ENCODE data around the gene RASAL2. TPM values are rescaled to one million over a fixed set of nuclear protein-coding genes. Genes with fewer than 3 reads are reported as not detected.

RASAL2 gene
- total RNA-seq, 1 experiment from 2014 or later, result 31.6 TPM

- H3K4me3 ChIP-seq (ENCODE audit: low read depth in 2 of 2, low read length in 2 of 2), result peak overlapping the region in 1 of 2 experiments; percentile 7; a peak in 1 of 4 replicates
- no peaks in the 10 kb centered on the region for H3K9me3 ChIP-seq (ENCODE audit: control insufficient read depth, insufficient read depth, low read depth, low read length)
- BruUV-seq (replicated peaks), result no TSS peak
- no peaks in the 10 kb centered on the region for H3K36me3 ChIP-seq (ENCODE audit: control insufficient read depth, insufficient read depth, low read length)
- in situ Hi-C loops (cut with HindIII; ENCODE audit: low pct_unique_long_range_greater_than_20kb, low sequenced_read_pairs), result no loop called here
- TF ChIP-seq POLR2AphosphoS5 (IDR thresholded peaks at IDR 0.05; ENCODE audit: low read depth, low read length), result no peak
- peak overlapping the region; percentile 35 for H3K27ac ChIP-seq (ENCODE audit: low read length)
- CTCF ChIA-PET, result no interaction called here
- intact Hi-C loops (cut with micrococcal nuclease; ENCODE audit: unreplicated experiment), result loop anchor here (10.0 kb wide), 1 partner anchor 167 kb away; the partner anchor contains the start of gene RASAL2
- POLR2A ChIA-PET, result no interaction called here
- peak; percentile 56; the same call in 1 of the 2 replicates for ATAC-seq
- no peaks in the 10 kb centered on the region for H3K27me3 ChIP-seq (ENCODE audit: control insufficient read depth, insufficient read depth, low read length)
- H3K4me1 ChIP-seq (ENCODE audit: control insufficient read depth, insufficient read depth, low read length), result peaks cover 23% of the 10 kb centered on the region
- no peak for DNase-seq (ENCODE audit: low read depth, low spot score)
These were observed 168.2 kb downstream of the RASAL2 start for GRCh38 chr1:178262120-178262500.

DNA sequence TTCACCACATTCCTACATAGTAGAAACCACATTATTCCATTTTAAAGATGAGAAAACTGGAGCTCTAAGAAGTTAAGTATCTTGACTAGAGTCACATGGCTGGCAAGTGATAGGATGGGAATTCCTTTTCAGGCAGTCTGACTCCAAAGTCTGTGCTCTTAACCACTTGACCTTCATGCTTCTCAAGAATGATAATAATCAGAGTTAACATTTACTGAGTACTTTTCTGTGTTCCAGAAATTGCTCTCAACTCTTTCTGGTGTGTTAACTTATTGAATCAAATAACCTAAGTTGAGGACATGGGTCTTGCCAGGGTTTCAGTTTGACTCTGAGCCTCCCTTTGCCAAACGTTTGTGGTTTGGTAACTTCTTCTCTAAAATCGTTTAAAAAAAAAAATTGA is 169.4 kb downstream of the RASAL2 start:
- TF ChIP-seq, protein P1, sequence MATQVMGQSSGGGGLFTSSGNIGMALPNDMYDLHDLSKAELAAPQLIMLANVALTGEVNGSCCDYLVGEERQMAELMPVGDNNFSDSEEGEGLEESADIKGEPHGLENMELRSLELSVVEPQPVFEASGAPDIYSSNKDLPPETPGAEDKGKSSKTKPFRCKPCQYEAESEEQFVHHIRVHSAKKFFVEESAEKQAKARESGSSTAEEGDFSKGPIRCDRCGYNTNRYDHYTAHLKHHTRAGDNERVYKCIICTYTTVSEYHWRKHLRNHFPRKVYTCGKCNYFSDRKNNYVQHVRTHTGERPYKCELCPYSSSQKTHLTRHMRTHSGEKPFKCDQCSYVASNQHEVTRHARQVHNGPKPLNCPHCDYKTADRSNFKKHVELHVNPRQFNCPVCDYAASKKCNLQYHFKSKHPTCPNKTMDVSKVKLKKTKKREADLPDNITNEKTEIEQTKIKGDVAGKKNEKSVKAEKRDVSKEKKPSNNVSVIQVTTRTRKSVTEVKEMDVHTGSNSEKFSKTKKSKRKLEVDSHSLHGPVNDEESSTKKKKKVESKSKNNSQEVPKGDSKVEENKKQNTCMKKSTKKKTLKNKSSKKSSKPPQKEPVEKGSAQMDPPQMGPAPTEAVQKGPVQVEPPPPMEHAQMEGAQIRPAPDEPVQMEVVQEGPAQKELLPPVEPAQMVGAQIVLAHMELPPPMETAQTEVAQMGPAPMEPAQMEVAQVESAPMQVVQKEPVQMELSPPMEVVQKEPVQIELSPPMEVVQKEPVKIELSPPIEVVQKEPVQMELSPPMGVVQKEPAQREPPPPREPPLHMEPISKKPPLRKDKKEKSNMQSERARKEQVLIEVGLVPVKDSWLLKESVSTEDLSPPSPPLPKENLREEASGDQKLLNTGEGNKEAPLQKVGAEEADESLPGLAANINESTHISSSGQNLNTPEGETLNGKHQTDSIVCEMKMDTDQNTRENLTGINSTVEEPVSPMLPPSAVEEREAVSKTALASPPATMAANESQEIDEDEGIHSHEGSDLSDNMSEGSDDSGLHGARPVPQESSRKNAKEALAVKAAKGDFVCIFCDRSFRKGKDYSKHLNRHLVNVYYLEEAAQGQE (IDR thresholded peaks at IDR 0.05; ENCODE audit: insufficient read depth in 1 of 2, low read depth in 2 of 2, low read length in 1 of 2), result no peak
- no peak for TF ChIP-seq TCF7L2 (IDR thresholded peaks at IDR 0.05; ENCODE audit: low read depth, low read length)
- TF ChIP-seq SIN3A (IDR thresholded peaks at IDR 0.05; ENCODE audit: borderline replicate concordance, insufficient read depth, low read depth, low read length), result no peak
- TF ChIP-seq, protein P2, sequence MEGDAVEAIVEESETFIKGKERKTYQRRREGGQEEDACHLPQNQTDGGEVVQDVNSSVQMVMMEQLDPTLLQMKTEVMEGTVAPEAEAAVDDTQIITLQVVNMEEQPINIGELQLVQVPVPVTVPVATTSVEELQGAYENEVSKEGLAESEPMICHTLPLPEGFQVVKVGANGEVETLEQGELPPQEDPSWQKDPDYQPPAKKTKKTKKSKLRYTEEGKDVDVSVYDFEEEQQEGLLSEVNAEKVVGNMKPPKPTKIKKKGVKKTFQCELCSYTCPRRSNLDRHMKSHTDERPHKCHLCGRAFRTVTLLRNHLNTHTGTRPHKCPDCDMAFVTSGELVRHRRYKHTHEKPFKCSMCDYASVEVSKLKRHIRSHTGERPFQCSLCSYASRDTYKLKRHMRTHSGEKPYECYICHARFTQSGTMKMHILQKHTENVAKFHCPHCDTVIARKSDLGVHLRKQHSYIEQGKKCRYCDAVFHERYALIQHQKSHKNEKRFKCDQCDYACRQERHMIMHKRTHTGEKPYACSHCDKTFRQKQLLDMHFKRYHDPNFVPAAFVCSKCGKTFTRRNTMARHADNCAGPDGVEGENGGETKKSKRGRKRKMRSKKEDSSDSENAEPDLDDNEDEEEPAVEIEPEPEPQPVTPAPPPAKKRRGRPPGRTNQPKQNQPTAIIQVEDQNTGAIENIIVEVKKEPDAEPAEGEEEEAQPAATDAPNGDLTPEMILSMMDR (IDR thresholded peaks at IDR 0.05), result no peak
- no peak for TF ChIP-seq POLR2AphosphoS5 (IDR thresholded peaks at IDR 0.05; ENCODE audit: low read depth, low read length)
- POLR2A ChIA-PET, result no interaction called here
- H3K4me1 ChIP-seq (ENCODE audit: control insufficient read depth, insufficient read depth, low read length), result peaks cover 27% of the 10 kb centered on the region
- no peak overlapping the region for H3K4me3 ChIP-seq (ENCODE audit: low read depth in 2 of 2, low read length in 2 of 2)
- peak overlapping the region; percentile 55 for H3K27ac ChIP-seq (ENCODE audit: low read length)
- CTCF ChIA-PET, result interaction anchor here (0.6 kb wide), 1 partner anchor 23 kb away, joined by 5 read pairs; no protein-coding TSS in a partner anchor
- in situ Hi-C loops (cut with HindIII; ENCODE audit: low pct_unique_long_range_greater_than_20kb, low sequenced_read_pairs), result no loop called here
- H3K36me3 ChIP-seq (ENCODE audit: control insufficient read depth, insufficient read depth, low read length), result no peaks in the 10 kb centered on the region
- no TSS peak for BruUV-seq (replicated peaks)
- ATAC-seq (no peak), DNase-seq (ENCODE audit: low read depth, low spot score) (no peak)
- intact Hi-C loops (cut with micrococcal nuclease; ENCODE audit: unreplicated experiment), result loop anchor here (10.0 kb wide), 1 partner anchor 169 kb away; the partner anchor contains the start of gene RASAL2
- no peaks in the 10 kb centered on the region for H3K9me3 ChIP-seq (ENCODE audit: control insufficient read depth, insufficient read depth, low read depth, low read length)
- no peaks in the 10 kb centered on the region for H3K27me3 ChIP-seq (ENCODE audit: control insufficient read depth, insufficient read depth, low read length)

DNA sequence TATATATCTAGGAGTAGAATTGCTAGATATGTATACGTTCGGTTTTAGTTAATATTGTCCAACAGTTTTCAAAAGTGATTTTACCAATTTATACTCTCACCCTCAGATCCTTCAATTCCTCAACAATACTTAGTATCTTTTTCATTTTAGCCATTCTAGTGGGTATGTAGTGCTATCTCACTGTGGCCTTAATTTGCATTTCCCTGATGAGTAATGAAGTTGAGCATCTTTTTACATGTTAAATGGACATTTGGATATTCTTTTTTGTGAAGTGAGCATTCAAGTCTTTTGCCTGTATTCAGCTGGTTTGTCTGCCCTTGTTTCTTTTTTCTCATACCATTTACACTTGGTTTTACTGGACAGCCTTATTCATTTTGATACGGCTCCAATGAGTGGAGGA is 172.2 kb downstream of the RASAL2 start:
- no peaks in the 10 kb centered on the region for H3K27me3 ChIP-seq (ENCODE audit: control insufficient read depth, insufficient read depth, low read length)
- in situ Hi-C loops (cut with HindIII; ENCODE audit: low pct_unique_long_range_greater_than_20kb, low sequenced_read_pairs) (no loop called here), intact Hi-C loops (cut with micrococcal nuclease; ENCODE audit: unreplicated experiment) (loop anchor here (1.0 to 10.0 kb wide), 2 partner anchors 46 to 171 kb away; partner anchors contain the start of gene RASAL2)
- no peaks in the 10 kb centered on the region for H3K9me3 ChIP-seq (ENCODE audit: control insufficient read depth, insufficient read depth, low read depth, low read length)
- ATAC-seq, result no peak
- no TSS peak for BruUV-seq (replicated peaks)
- H3K4me3 ChIP-seq (ENCODE audit: low read depth in 2 of 2, low read length in 2 of 2), result no peak overlapping the region
- peaks cover 27% of the 10 kb centered on the region for H3K4me1 ChIP-seq (ENCODE audit: control insufficient read depth, insufficient read depth, low read length)
- DNase-seq (ENCODE audit: low read depth, low spot score), result no peak
- H3K36me3 ChIP-seq (ENCODE audit: control insufficient read depth, insufficient read depth, low read length), result no peaks in the 10 kb centered on the region
- TF ChIP-seq, protein P1 (IDR thresholded peaks at IDR 0.05; ENCODE audit: insufficient read depth in 1 of 2, low read depth in 2 of 2, low read length in 1 of 2), result no peak
- H3K27ac ChIP-seq (ENCODE audit: low read length), result peak overlapping the region; percentile 30; the same call in 1 of the 2 replicates
- POLR2A ChIA-PET, result no interaction called here
- CTCF ChIA-PET, result no interaction called here
